Upper lobe of left lung (tissue), 4 donors: ENCODE data around the gene IGSF21.

Experiments
- CTCF ChIP-seq, 6 experiments: fragments of 450-650 bp in 4 of 6; fragments of 200-600 bp in 2 of 6; sonication (generic) in 2 of 6; IDR thresholded peaks; one replicate each; pipeline ENCODE4 v1.5.1; 2016 to 2019; ENCODE audit warnings: antibody characterized with exemption in 6 of 6
- EP300 ChIP-seq, 4 donors: sonication (generic); formaldehyde crosslinking; IDR thresholded peaks; one replicate each; pipeline ENCODE4 v1.5.1; 2017; ENCODE audit warnings: antibody characterized with exemption in 4 of 4, control low read depth in 2 of 4
- POLR2AphosphoS5 ChIP-seq, 2 donors: sonication (generic); formaldehyde crosslinking; IDR thresholded peaks; one replicate each; pipeline ENCODE4 v1.5.1; 2017; ENCODE audit warnings: antibody characterized with exemption in 2 of 2

GRCh38 chr1:18197299-18197698 is 89.7 kb downstream of the IGSF21 start:
- TF ChIP-seq CTCF (IDR thresholded peaks at IDR 0.05) (no peak), EP300 (IDR thresholded peaks at IDR 0.05) (no peak), POLR2AphosphoS5 (IDR thresholded peaks at IDR 0.05) (no peak)
